ENCODE measurements around the gene PKD2.

DNA sequence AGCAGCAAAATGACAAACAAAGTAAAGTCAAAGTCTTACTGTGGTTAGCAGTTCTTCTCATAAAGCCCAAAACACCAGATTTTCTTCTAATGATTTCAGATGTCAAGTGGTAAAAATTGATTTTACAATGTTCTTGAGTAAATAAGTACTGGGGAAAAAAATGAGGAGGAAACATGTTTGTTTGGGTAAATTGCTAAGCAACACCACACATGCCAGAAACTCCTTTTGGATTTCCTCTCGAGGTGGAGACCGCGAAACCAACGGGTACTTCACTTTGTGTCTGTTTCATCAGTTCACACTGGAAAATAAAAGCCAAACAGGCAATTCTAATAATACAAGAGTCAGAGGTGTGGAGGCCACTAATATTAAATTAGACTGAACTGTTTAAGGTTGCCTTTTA, 4.6 kb upstream of the PKD2 start:
- TF ChIP-seq, protein P1, sequence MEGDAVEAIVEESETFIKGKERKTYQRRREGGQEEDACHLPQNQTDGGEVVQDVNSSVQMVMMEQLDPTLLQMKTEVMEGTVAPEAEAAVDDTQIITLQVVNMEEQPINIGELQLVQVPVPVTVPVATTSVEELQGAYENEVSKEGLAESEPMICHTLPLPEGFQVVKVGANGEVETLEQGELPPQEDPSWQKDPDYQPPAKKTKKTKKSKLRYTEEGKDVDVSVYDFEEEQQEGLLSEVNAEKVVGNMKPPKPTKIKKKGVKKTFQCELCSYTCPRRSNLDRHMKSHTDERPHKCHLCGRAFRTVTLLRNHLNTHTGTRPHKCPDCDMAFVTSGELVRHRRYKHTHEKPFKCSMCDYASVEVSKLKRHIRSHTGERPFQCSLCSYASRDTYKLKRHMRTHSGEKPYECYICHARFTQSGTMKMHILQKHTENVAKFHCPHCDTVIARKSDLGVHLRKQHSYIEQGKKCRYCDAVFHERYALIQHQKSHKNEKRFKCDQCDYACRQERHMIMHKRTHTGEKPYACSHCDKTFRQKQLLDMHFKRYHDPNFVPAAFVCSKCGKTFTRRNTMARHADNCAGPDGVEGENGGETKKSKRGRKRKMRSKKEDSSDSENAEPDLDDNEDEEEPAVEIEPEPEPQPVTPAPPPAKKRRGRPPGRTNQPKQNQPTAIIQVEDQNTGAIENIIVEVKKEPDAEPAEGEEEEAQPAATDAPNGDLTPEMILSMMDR (IDR thresholded peaks at IDR 0.05), result no peak
- no peak for TF ChIP-seq POLR2A (IDR thresholded peaks at IDR 0.05)
